ENCODE measurements around the gene S100B. TPM values are rescaled to one million over a fixed set of nuclear protein-coding genes. Genes with fewer than 3 reads are reported as not detected.

The S100B gene
- total RNA-seq, 1 experiment from 2014 or later = not detected

GRCh38 chr21:46628868-46629267, 24.0 kb upstream of the S100B start:
- DNase-seq (ENCODE audit: low read depth) = no peak

GRCh38 chr21:46627726-46628125, 22.8 kb upstream of the S100B start:
- DNase-seq (ENCODE audit: low read depth) = no peak

- DNase-seq (ENCODE audit: low read depth) = no peak
Measured at GRCh38 chr21:46626975-46627501, 22.2 kb upstream of the S100B start.

GRCh38 chr21:46626536-46626935, 21.7 kb upstream of the S100B start:
- no peak for DNase-seq (ENCODE audit: low read depth)

- no peak for DNase-seq (ENCODE audit: low read depth)
Measured at GRCh38 chr21:46625759-46626158, 20.9 kb upstream of the S100B start.

- no peak for DNase-seq (ENCODE audit: low read depth)
Measured at GRCh38 chr21:46624050-46624449, 19.2 kb upstream of the S100B start.

GRCh38 chr21:46622226-46622625, 17.3 kb upstream of the S100B start:
- peak; percentile 73 for DNase-seq (ENCODE audit: low read depth)

GRCh38 chr21:46621457-46622182, 16.7 kb upstream of the S100B start:
- DNase-seq (ENCODE audit: low read depth) = no peak

GRCh38 chr21:46620846-46621245, 16.0 kb upstream of the S100B start:
- DNase-seq (ENCODE audit: low read depth) = no peak

GRCh38 chr21:46619846-46620245, 15.0 kb upstream of the S100B start:
- DNase-seq (ENCODE audit: low read depth) = no peak

- DNase-seq (ENCODE audit: low read depth) = no peak
Measured at GRCh38 chr21:46618738-46619379, 14.0 kb upstream of the S100B start.

- DNase-seq (ENCODE audit: low read depth) = peak; percentile 48
Measured at GRCh38 chr21:46617267-46618051, 12.6 kb upstream of the S100B start.

GRCh38 chr21:46616656-46617055, 11.8 kb upstream of the S100B start:
- no peak for DNase-seq (ENCODE audit: low read depth)

GRCh38 chr21:46616050-46616449, 11.2 kb upstream of the S100B start:
- DNase-seq (ENCODE audit: low read depth) = no peak

- DNase-seq (ENCODE audit: low read depth) = peak; percentile 37
Measured at GRCh38 chr21:46613391-46613790, 8.5 kb upstream of the S100B start.

- DNase-seq (ENCODE audit: low read depth) = no peak
Measured at GRCh38 chr21:46610018-46610701, 5.3 kb upstream of the S100B start.

- no peak for DNase-seq (ENCODE audit: low read depth)
Measured at GRCh38 chr21:46608672-46609111, 3.8 kb upstream of the S100B start.

- no peak for DNase-seq (ENCODE audit: low read depth)
Measured at GRCh38 chr21:46607636-46608035, 2.8 kb upstream of the S100B start.

GRCh38 chr21:46606427-46606813, 1.5 kb upstream of the S100B start:
- no peak for DNase-seq (ENCODE audit: low read depth)

- no peak for DNase-seq (ENCODE audit: low read depth)
Measured at GRCh38 chr21:46605767-46606426, 1.0 kb upstream of the S100B start.
